Activated T-cell treated with anti-CD3 and anti-CD28 coated beads, Interleukin-2, amount 50 U/mL, for 72 hours (primary cell): ENCODE data around the gene BGLAP. TPM values are rescaled to one million over a fixed set of nuclear protein-coding genes. Genes with fewer than 3 reads are reported as not detected.

ENCODE experiments used
- ATAC-seq, 2 donors: fragments of 150-1000 bp; cut with Tn5 transposase; replicated peaks in 1 of 2; 2 replicates each; pipeline ENCODE4 v1.10.0; 2021; ENCODE audit warnings: moderate library complexity in 2 of 2, mild to moderate bottlenecking in 1 of 2
- DNase-seq, 2 donors: peaks; one replicate each; pipeline ENCODE4 v3.0.0; 2021 to 2022; ENCODE audit warnings: mixed read lengths in 1 of 2
- H3K27ac Mint-ChIP-seq: one replicate; pipeline ENCODE4 v1.8.0; 2022; ENCODE audit warnings: mild to moderate bottlenecking, moderate library complexity, mixed read lengths
- H3K27me3 Mint-ChIP-seq: one replicate; pipeline ENCODE4 v1.8.0; 2022; ENCODE audit warnings: low read depth, mixed read lengths
- H3K36me3 Mint-ChIP-seq, 2 donors: one replicate each; pipeline ENCODE4 v1.8.0; 2022; ENCODE audit warnings: mixed read lengths in 2 of 2, mild to moderate bottlenecking in 1 of 2; ENCODE audit not compliant: insufficient read depth in 2 of 2
- H3K4me1 Mint-ChIP-seq: one replicate; pipeline ENCODE4 v1.8.0; 2022; ENCODE audit warnings: low read depth, mixed read lengths
- H3K4me3 Mint-ChIP-seq, 2 donors: one replicate each; pipeline ENCODE4 v1.8.0; 2022; ENCODE audit warnings: mild to moderate bottlenecking in 2 of 2, mixed read lengths in 2 of 2, moderate library complexity in 2 of 2
- H3K9me3 Mint-ChIP-seq, 2 donors: one replicate each; pipeline ENCODE4 v1.8.0; 2022; ENCODE audit warnings: mixed read lengths in 2 of 2
- total RNA-seq, 2 donors: library from RNA; stranded (reverse); gene quantifications; one replicate each; pipeline ENCODE4 v1.2.3, GENCODE V29; 2022

BGLAP gene
- total RNA-seq, 2 donors from 2014 or later, result 6.8 to 7.4 TPM

DNA sequence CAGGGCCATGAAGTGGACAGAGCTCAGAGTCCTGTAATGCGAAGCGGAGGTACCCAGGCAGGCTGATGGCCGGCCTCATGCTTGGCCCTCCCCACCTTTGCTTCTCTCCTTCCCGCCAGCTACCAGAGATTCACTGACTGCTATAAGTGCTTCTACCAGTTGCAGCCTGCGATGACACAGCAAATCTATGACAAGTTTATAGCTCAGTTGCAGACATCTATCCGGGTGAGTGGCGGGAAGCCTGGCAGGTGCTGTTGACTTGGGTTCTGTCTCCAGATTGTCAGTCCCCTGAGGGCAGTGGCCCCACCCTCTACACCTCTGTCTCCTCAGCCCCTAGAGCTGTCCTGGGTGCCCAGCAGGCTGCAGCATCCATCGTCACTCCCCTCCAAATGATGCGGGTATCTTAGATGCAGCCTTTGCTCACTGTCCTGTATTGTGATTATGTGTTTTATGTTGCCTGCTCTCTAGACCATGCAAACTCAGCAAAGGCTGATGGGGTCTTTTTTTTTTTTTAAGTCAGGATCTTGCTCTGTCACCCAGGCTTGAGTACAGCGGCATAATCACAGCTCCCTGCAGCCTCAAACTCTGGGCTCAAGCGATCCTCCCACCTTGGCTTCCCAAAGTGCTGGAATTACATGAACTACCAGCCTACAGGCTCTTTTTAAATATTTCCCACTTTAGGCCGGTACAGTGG, 9.6 kb upstream of the BGLAP start:
- peaks cover 8 to 23% of the 10 kb centered on the region in 2 donors for H3K36me3 Mint-ChIP-seq
- H3K4me1 Mint-ChIP-seq, result peaks cover 5% of the 10 kb centered on the region
- no peaks in the 10 kb centered on the region for H3K27me3 Mint-ChIP-seq
- DNase-seq, result no peak
- no peaks in the 10 kb centered on the region for H3K9me3 Mint-ChIP-seq
- no peak overlapping the region for H3K4me3 Mint-ChIP-seq
- peak in 1 of 2 donors; percentile 20 for ATAC-seq
- no peak overlapping the region for H3K27ac Mint-ChIP-seq

DNA sequence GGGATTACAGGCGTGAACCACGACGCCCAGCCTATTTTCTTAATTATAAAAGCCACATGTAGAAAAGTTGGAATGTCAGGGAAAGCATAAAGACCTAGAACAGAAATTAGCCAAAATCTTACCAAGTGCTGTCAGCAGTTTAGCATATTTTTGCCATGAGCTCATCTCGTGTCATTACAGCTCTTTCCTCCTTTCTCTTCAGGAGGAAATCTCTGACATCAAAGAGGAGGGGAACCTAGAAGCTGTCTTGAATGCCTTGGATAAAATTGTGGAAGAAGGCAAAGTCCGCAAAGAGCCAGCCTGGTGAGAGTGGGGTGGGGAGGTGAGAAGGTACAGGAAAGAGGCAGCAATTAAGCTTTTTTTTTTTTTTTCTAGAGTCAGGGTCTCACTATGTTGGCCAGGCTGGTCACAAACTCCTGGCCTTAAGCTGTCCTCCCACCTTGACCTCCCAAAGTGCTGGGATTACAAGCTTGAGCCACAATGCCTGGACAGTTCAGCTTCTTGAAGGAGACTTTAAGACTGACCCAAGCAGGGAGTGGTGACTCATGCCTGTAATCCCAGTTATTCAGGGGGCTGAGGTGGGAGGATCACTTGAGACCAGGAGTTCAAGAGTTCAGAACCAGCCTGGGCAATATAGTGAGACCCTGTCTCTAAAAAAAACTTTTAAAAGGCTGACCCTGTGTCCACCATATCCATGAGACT, 8.4 kb upstream of the BGLAP start:
- ATAC-seq (no peak), DNase-seq (no peak)
- no peaks in the 10 kb centered on the region for H3K9me3 Mint-ChIP-seq
- H3K27me3 Mint-ChIP-seq, result no peaks in the 10 kb centered on the region
- no peak overlapping the region for H3K27ac Mint-ChIP-seq
- no peak overlapping the region for H3K4me3 Mint-ChIP-seq
- H3K4me1 Mint-ChIP-seq, result no peaks in the 10 kb centered on the region
- H3K36me3 Mint-ChIP-seq, result peaks cover 9 to 22% of the 10 kb centered on the region in 2 donors

DNA sequence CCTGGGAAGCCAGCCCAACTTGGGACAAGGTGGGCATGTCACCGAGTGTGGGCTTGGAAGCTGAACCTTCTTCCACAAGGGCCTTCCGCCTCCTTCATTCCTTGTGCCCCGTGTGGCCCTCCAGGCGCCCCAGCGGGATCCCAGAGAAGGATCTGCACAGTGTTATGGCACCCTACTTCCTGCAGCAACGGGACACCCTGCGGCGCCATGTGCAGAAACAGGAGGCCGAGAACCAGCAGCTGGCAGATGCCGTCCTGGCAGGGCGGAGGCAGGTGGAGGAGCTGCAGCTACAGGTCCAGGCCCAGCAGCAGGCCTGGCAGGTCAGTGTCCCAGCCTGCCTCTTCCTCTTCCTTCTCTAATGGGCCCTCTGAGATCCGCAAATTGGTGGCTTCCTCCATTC, 5.8 kb upstream of the BGLAP start:
- DNase-seq (no peak), ATAC-seq (no peak)
- H3K27ac Mint-ChIP-seq, result no peak overlapping the region
- H3K36me3 Mint-ChIP-seq, result peaks cover 8 to 21% of the 10 kb centered on the region in 2 donors
- H3K4me3 Mint-ChIP-seq, result no peak overlapping the region
- no peaks in the 10 kb centered on the region for H3K27me3 Mint-ChIP-seq
- H3K4me1 Mint-ChIP-seq, result no peaks in the 10 kb centered on the region
- H3K9me3 Mint-ChIP-seq, result no peaks in the 10 kb centered on the region

DNA sequence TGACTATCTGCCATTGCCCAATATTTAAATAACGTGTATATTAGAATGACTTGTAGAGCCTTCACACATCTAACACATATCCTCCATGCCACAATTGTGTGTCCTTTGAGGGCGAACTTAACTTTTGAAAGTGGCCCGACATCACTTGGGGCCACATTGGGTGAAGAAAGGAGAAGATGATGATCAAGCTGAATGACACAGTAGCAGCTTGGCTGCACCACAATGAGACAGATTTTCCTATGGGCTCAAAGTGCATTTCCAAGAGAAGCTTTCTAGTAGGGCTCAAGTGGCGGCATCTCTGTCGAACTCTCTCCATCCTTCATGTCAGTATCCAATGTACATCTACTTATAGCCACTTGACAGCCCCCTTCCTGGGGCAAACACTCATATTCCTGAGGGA, 3.7 kb upstream of the BGLAP start:
- no peaks in the 10 kb centered on the region for H3K4me1 Mint-ChIP-seq
- H3K9me3 Mint-ChIP-seq, result no peaks in the 10 kb centered on the region
- DNase-seq (no peak), ATAC-seq (no peak)
- no peaks in the 10 kb centered on the region for H3K27me3 Mint-ChIP-seq
- H3K36me3 Mint-ChIP-seq, result peaks cover 8 to 21% of the 10 kb centered on the region in 2 donors
- H3K27ac Mint-ChIP-seq, result no peak overlapping the region
- no peak overlapping the region for H3K4me3 Mint-ChIP-seq

DNA sequence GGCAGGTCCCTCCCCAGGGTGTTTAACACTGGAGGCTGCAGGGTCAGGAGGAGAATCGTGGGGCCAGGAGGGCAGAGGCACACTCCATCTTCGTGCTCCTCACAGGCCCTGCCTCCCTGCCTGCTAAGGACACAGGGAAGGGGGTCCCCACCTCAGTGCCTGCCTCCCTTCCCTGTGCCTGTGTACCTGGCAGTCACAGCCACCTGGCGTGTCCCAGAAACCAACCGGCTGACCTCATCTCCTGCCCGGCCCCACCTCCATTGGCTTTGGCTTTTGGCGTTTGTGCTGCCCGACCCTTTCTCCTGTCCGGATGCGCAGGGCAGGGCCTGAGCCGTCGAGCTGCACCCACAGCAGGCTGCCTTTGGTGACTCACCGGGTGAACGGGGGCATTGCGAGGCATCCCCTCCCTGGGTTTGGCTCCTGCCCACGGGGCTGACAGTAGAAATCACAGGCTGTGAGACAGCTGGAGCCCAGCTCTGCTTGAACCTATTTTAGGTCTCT, 623 bp upstream of the BGLAP start:
- Mint-ChIP-seq H3K27me3 (peaks cover 8% of the 10 kb centered on the region), H3K36me3 (peaks cover 6 to 13% of the 10 kb centered on the region in 2 donors), H3K9me3 (no peaks in the 10 kb centered on the region), H3K4me3 (no peak overlapping the region), H3K4me1 (peaks cover 20% of the 10 kb centered on the region), H3K27ac (no peak overlapping the region)
- no peak for ATAC-seq
- no peak for DNase-seq

DNA sequence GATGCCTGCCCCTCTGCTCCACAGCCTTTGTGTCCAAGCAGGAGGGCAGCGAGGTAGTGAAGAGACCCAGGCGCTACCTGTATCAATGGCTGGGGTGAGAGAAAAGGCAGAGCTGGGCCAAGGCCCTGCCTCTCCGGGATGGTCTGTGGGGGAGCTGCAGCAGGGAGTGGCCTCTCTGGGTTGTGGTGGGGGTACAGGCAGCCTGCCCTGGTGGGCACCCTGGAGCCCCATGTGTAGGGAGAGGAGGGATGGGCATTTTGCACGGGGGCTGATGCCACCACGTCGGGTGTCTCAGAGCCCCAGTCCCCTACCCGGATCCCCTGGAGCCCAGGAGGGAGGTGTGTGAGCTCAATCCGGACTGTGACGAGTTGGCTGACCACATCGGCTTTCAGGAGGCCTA, 754 bp downstream of the BGLAP start:
- Mint-ChIP-seq H3K27ac (no peak overlapping the region), H3K4me1 (peaks cover 21% of the 10 kb centered on the region), H3K27me3 (peaks cover 8% of the 10 kb centered on the region), H3K4me3 (no peak overlapping the region), H3K9me3 (no peaks in the 10 kb centered on the region), H3K36me3 (peaks cover 4 to 8% of the 10 kb centered on the region in 2 donors)
- no peak for DNase-seq
- no peak for ATAC-seq

DNA sequence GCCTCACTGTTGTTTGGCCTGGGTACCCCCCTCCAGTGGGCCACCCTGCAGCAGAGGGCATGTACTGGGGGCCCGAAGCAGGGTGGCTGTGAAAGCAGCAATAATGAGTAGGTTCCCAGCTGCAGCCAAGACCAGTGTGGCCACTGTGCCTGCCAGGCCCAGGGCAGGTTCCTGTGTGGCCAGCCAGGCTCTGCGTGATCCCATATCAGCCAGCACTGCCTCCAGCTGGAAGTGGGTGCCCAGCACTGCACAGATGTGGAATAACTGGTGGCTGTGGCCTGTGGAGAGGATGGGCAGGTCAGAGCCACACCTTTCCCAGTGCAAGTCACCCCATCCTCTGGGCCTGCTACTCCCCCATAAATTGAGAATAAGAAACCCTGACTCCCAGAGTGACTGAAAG, 2.1 kb downstream of the BGLAP start:
- ATAC-seq (no peak), DNase-seq (no peak)
- H3K27ac Mint-ChIP-seq, result no peak overlapping the region
- no peak overlapping the region for H3K4me3 Mint-ChIP-seq
- no peaks in the 10 kb centered on the region for H3K9me3 Mint-ChIP-seq
- H3K4me1 Mint-ChIP-seq, result peaks cover 21% of the 10 kb centered on the region
- peaks cover 0 to 4% of the 10 kb centered on the region in 2 donors for H3K36me3 Mint-ChIP-seq
- H3K27me3 Mint-ChIP-seq, result peaks cover 8% of the 10 kb centered on the region

DNA sequence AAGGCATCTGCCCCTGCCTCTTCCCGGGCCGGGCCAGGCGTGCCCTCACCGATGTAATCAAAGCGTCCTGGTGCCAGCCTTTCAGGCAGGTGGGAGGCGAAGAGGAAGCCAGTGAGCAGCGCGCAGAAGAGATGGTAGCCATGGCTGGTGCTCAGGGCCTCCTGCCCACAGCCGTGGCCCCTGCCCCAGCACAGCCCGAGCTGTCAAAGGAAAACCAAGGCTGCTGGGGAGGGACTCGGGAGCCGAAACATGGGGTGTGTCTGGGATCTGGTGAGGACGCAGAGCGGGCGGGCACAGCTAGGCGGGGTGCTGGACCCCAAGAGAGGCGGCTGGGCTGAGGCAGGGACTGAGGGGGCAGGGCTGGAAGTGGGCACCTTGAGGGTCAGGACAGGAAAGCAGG, 2.7 kb downstream of the BGLAP start:
- ATAC-seq (no peak), DNase-seq (no peak)
- Mint-ChIP-seq H3K36me3 (peaks cover 0 to 4% of the 10 kb centered on the region in 2 donors), H3K4me1 (peaks cover 21% of the 10 kb centered on the region), H3K27ac (no peak overlapping the region), H3K9me3 (no peaks in the 10 kb centered on the region), H3K27me3 (peaks cover 8% of the 10 kb centered on the region), H3K4me3 (peak overlapping the region; percentile 83 to 86)

DNA sequence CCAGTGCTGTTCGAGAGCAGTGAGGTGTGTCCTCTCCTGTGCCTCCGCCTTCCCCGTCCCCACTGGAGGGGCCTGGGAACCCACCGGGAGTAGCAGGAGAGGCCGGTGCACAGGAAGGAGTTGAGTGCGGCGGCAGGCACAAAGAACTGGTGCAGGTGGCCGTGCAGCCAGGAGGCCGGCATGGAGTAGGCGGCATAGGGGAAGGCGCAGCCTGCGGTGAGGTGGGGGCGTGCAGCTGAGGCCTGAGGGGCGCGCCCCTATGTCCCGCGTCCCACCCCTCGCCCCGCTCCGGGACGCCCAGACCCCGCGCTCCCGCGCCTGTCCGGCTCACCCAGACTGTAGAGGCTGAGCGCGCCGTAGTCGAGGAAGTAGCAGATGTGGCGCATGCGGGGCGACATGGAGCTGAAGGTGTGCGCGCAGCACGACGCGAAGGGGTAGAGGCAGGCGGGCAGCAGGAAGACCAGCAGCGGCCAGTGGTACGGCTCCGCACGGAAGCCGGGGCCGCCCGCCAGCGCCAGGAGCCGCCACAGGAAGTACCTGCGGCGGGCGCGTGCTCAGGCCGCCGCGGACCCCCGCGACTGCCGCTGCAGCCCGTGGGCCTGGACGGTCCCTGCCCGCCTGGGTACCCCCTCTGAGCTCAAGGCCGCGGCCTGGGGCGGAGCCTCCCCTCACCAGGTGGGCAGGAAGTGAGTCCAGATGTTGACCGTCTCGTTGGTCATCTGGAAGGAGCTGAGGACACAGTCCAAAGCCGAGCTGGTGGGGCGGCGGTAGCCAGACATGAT, 3.7 kb downstream of the BGLAP start:
- peak overlapping the region; percentile 83 to 86 for H3K4me3 Mint-ChIP-seq
- H3K36me3 Mint-ChIP-seq, result peaks cover 0 to 5% of the 10 kb centered on the region in 2 donors
- DNase-seq, result peak; percentile 47
- peaks cover 8% of the 10 kb centered on the region for H3K27me3 Mint-ChIP-seq
- peaks cover 21% of the 10 kb centered on the region for H3K4me1 Mint-ChIP-seq
- peak; percentile 38 to 61 for ATAC-seq
- peak overlapping the region; percentile 45 for H3K27ac Mint-ChIP-seq
- no peaks in the 10 kb centered on the region for H3K9me3 Mint-ChIP-seq

DNA sequence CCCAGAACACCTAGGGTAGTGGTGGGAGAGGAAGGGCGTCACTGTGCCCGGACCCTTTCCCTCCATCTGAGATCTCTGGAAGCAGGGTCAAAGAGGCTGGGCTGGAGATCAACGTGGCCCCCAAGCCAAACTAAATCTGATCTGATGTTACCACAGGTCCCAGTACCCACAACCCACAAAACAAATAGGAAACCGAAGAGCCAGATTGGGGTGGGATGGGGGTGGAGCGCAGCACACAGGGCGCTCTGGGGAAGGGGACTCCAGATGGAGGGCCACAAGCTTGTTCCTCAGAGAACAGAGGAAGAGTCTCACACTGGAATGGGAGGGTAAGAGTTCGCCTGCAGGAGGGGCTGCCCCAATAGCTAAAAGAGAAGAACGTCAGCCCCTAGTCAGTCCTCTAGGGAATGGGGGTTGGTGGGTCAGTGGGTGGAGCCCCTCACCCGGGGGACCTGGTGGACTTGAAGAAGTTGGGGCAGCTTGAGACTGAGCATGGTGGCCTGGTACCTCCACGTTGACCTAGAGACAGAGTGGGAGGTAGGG, 4.3 kb downstream of the BGLAP start:
- Mint-ChIP-seq H3K4me3 (peak overlapping the region; percentile 1 to 20), H3K27ac (no peak overlapping the region), H3K27me3 (peaks cover 8% of the 10 kb centered on the region), H3K9me3 (no peaks in the 10 kb centered on the region), H3K4me1 (peaks cover 21% of the 10 kb centered on the region), H3K36me3 (peaks cover 0 to 6% of the 10 kb centered on the region in 2 donors)
- no peak for DNase-seq
- ATAC-seq, result no peak

DNA sequence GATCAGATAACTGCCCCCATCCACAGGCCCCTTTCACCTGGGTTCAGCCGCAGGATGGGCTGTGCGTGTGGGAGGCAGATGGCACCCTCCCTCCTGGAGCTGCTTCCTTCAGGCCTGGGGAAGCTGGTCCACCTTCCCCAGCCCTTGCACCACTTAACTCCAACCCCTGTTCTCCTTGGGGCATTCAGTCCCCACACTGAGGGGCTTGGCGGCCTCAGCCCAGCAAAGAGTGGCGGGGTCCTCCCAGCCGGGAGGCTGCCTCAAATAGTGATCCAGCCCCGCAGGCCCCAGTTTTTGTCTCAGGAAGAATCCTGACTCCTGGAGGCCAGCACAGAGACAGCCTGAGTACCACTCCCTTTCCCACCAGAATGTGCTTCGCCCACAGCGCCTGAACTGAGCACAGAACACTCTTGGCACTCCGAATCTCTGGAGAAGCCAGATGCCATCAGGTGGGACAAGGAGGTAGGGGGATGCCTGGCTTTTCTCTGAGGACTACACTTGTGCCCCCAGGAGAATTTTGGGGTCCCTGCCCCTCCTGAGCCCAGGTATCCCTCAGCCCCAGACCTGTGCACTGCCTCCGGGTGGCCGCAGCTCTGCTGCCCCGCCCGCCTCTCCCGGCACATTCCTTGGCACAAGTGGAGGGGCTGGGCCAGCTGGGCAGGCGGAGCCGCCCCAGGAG, 4.9 kb downstream of the BGLAP start:
- DNase-seq, result no peak
- H3K27ac Mint-ChIP-seq, result no peak overlapping the region
- H3K9me3 Mint-ChIP-seq, result no peaks in the 10 kb centered on the region
- H3K4me3 Mint-ChIP-seq, result no peak overlapping the region
- H3K27me3 Mint-ChIP-seq, result peaks cover 8% of the 10 kb centered on the region
- peaks cover 0 to 6% of the 10 kb centered on the region in 2 donors for H3K36me3 Mint-ChIP-seq
- H3K4me1 Mint-ChIP-seq, result peaks cover 21% of the 10 kb centered on the region
- no peak for ATAC-seq

DNA sequence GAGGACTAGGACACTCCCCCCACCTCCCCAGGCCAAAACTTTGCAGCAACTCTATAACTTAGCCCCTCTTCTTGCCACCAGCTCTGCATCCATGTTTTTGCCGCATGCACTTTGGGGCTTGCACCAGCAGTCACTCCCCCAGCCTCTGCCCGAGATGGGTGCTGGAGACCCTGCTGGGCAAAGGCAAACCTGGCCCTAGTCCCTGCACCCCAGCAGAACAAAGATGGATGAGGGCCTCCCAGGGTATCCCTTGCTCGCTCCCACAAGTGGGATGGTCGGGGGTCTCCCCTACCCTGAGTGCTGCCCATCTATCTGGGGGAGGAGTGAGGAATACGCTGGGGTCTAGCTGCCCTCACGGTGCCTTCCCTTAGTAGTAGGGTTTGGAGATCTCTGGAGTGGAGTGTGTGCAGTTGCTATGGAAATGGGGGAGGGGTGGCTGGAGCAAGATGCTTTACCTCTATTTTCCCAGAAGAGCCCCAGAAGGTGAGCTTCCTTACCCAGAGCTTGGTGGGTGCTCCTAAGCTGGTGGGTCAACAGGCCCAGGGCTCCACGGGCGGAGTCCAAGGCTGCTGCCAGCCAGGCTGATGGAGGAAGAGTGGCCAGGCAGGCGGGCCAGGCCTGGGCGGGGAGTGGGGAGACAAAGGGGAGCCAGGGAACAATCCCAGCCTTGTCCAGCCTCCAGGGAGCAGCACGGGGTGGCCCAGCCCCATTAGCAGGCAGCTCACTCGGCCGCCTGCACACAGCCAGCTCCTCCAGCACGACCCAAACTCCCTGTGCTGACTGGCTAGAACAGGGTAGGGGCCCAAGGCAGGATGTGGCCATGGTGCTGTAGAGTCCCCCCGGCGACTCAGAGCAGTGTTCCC, 5.7 kb downstream of the BGLAP start, which contains the start of gene PAQR6:
Gene PAQR6, minus strand, starts transcription at position 597 of the 863 bp plus-strand sequence. CDS start 1,325 bp downstream, outside the sequence.
- no peak for DNase-seq
- H3K4me1 Mint-ChIP-seq, result peaks cover 21% of the 10 kb centered on the region
- H3K27me3 Mint-ChIP-seq, result peaks cover 8% of the 10 kb centered on the region
- no peaks in the 10 kb centered on the region for H3K9me3 Mint-ChIP-seq
- no peak within 1 kb of the TSS for H3K4me3 Mint-ChIP-seq
- no peak for ATAC-seq
- peaks cover 0 to 6% of the 10 kb centered on the region in 2 donors for H3K36me3 Mint-ChIP-seq
- no peak within 1 kb of the TSS for H3K27ac Mint-ChIP-seq
